ENCODE data around the gene TYROBP.

DNA sequence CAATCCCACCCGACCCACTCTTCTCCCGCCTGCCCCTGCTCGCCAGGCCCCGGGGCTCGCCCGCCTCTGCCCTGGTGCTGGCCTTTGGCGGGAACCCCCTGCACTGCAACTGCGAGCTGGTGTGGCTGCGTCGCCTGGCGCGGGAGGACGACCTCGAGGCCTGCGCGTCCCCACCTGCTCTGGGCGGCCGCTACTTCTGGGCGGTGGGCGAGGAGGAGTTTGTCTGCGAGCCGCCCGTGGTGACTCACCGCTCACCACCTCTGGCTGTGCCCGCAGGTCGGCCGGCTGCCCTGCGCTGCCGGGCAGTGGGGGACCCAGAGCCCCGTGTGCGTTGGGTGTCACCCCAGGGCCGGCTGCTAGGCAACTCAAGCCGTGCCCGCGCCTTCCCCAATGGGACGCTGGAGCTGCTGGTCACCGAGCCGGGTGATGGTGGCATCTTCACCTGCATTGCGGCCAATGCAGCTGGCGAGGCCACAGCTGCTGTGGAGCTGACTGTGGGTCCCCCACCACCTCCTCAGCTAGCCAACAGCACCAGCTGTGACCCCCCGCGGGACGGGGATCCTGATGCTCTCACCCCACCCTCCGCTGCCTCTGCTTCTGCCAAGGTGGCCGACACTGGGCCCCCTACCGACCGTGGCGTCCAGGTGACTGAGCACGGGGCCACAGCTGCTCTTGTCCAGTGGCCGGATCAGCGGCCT is 32.1 kb upstream of the TYROBP start:
- TF ChIP-seq CTCF (conservative IDR thresholded peaks at IDR 0.05; ENCODE audit: low read length) (no peak), EZH2phosphoT487 (IDR thresholded peaks at IDR 0.05; ENCODE audit: borderline replicate concordance) (no peak)

Data from Loucy (cell line).